ENCODE data around the gene KNDC1. TPM values are rescaled to one million over a fixed set of nuclear protein-coding genes. Genes with fewer than 3 reads are reported as not detected.

Gene KNDC1
- polyA plus RNA-seq, 3 donors from 2014 or later: not detected

DNA sequence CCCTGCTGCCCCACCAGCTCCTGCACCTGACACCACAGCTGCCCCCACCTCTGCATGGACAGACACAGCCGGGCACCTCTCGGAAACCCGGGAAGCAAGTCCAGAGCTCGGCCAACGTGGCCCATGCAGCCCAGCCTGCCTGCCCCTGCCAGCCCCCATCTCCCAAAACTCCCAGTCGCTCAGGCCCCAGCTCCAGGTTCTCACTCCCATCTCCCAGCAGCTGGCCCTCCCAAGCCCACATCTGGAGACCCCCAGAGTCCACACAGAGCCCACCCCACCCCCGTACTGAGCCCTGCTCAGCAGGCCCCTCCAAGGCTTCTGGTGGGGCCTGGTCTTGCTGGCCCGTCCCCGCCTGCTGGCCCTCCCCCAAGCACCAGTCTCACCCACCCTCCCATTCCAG lies 37.8 kb downstream of the KNDC1 start:
- Mint-ChIP-seq H3K36me3 (no peaks in the 10 kb centered on the region), H3K27me3 (ENCODE audit: low read depth in 3 of 3) (peaks cover 2 to 3% (median 2%) of the 10 kb centered on the region in 3 donors), H3K4me3 (no peak overlapping the region), H3K9me3 (peaks cover 0 to 8% (median under 1%) of the 10 kb centered on the region in 6 donors), H3K27ac (no peak overlapping the region), H3K4me1 (no peaks in the 10 kb centered on the region)
- DNase-seq: no peak

DNA sequence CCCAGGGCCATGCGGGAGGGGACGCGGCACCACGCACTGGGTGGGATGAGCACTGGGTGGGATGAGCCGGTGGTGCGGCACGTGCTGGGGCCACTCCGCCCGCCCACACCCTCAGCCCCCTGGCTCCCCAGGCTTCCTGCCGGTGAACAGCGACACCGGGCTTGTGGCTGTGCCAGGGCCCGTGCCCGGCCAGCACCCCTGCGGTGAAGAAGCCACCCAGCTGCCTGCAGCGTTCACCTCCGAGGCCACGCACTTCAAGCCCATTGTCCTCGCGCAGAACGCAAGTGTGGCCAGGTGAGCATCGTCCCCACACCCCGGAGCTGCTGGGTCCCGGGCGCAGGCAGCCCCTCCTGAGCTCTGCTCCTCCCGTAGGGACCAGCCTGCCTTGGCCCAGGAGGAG lies 38.2 kb downstream of the KNDC1 start:
- no peak overlapping the region for H3K4me3 Mint-ChIP-seq

DNA sequence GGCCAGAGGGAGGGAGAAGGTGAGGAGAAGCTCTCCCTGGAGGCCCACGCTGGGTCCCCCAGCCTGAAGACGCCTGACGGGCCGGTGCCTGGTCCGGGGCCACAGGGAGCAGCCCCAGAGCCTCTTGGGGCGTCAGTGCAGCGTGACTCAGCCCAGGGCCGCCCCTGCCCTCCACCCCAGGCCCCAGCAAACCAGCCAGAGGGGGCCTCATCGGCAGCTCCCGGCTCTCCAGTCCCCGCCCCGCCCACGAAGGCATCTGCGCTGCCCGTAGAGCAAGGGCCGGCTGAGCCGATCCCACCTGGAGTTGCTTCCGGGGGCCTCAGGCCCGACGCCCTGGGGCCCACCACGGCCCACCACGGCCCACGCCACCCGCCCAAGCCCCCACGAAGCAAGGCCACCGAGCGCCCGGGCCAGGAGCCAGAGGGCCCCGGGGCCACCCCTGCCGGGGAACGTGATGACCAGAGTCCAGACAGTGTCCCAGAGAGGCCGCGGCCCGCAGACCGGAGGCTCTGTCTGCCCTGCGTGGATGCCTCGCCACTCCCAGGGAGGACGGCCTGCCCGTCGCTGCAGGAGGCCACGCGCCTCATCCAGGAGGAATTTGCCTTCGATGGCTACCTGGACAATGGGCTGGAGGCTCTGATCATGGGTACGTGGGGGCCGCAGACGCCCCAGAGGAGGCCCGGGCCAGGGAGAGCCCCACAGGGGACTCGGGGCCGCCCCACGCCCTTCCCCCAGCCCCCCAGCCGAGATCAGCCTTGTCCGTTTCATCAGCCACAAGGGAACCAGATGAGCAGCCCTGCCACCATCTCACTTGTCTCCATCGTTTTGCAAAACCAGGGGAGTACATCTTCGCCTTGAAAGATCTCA lies 38.8 kb downstream of the KNDC1 start:
- no peak overlapping the region for H3K27ac Mint-ChIP-seq
- H3K9me3 Mint-ChIP-seq: peaks cover 0 to 3% (median 0%) of the 10 kb centered on the region in 6 donors
- H3K36me3 Mint-ChIP-seq: no peaks in the 10 kb centered on the region
- no peak overlapping the region for H3K4me3 Mint-ChIP-seq
- no peak for DNase-seq
- H3K4me1 Mint-ChIP-seq: no peaks in the 10 kb centered on the region
- H3K27me3 Mint-ChIP-seq (ENCODE audit: low read depth in 3 of 3): peaks cover 0 to 2% (median under 1%) of the 10 kb centered on the region in 3 donors

More for the DNA sequence above, 38.2 kb downstream of the KNDC1 start:
- H3K27ac Mint-ChIP-seq: no peak overlapping the region
- no peaks in the 10 kb centered on the region for H3K4me1 Mint-ChIP-seq
- H3K9me3 Mint-ChIP-seq: peaks cover 0 to 8% (median under 1%) of the 10 kb centered on the region in 6 donors
- no peaks in the 10 kb centered on the region for H3K36me3 Mint-ChIP-seq
- peaks cover 2 to 3% (median 2%) of the 10 kb centered on the region in 3 donors for H3K27me3 Mint-ChIP-seq (ENCODE audit: low read depth in 3 of 3)
- DNase-seq: no peak

DNA sequence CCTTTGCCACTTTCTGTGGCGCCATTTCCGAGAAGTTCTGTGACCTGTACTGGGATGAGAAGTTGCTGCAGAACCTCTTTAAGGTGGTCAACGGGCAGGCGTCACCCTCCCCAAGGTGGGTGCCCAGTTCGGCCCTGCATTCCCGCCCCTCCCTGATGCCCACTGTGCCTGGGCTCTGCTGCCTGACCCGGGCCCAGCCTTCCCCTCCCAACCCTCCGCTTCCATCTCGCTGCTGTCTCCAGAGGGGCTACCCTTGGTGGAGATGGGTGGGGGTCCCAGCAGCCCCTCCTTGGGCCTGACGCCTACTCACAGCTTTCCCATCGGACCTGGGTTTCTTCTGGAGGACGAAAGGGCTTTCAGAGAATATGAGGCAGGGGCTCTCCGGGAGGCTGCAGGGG lies 39.5 kb downstream of the KNDC1 start:
- Mint-ChIP-seq H3K4me3 (no peak overlapping the region), H3K4me1 (no peaks in the 10 kb centered on the region), H3K27ac (no peak overlapping the region), H3K36me3 (no peaks in the 10 kb centered on the region), H3K9me3 (no peaks in the 10 kb centered on the region), H3K27me3 (ENCODE audit: low read depth in 3 of 3) (peaks cover 0 to 2% (median 0%) of the 10 kb centered on the region in 3 donors)
- DNase-seq: no peak

DNA sequence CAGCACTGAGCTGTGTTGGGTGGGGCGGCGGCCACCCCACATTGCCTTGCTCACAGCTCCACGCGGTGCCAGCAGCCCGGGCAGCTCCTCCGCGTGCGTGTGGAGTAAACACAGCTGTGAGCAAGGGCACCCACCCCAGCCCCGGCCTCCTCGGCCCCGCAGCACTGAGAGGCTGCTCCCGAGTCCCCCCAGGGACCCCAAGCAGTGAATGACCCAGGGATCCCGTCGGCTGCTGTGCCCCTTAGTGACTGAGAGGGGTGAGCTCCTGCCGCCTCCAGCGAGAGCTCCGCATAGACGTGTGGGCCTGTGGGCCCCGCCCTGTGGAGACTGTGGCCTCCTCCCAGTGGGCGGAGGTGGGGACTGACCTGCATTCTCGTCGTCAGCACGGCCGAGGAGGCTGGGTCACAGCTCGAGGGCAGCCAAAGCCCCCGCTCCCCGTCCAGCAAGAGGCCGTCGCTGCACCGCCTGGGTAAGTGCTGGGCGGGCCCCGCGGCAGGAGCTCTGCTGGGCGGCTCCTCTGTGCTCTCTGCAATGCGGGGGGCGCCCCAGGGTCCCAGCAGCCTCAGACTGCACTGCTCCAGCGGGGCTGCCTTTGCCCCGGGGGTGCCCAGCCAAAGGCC lies 40.1 kb downstream of the KNDC1 start:
- H3K36me3 Mint-ChIP-seq: no peaks in the 10 kb centered on the region
- H3K9me3 Mint-ChIP-seq: no peaks in the 10 kb centered on the region
- H3K27ac Mint-ChIP-seq: no peak overlapping the region
- H3K4me3 Mint-ChIP-seq: no peak overlapping the region
- no peak for DNase-seq
- H3K27me3 Mint-ChIP-seq (ENCODE audit: low read depth in 3 of 3): peaks cover 0 to 2% (median 0%) of the 10 kb centered on the region in 3 donors
- no peaks in the 10 kb centered on the region for H3K4me1 Mint-ChIP-seq

DNA sequence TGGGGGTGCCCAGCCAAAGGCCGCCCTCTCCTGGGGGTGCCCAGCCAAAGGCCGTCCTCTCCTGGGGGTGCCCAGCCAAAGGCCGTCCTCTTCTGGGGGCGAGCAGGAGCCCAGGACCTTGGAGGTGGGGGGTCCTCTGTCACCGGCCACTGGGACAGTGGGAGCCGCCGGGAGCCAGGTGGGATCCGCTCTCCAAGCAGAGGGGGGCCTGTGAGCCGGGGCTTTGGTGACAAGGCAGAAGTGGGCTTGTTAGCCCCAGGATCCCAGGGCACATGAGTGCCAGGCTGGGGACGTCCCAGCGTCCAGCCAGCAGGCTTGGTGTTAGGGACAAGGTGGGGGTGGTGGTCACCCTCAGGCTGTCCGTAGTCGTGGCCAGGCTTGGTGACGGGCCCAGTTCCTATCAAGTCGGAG lies 40.6 kb downstream of the KNDC1 start:
- no peaks in the 10 kb centered on the region for H3K4me1 Mint-ChIP-seq
- H3K9me3 Mint-ChIP-seq: no peaks in the 10 kb centered on the region
- H3K4me3 Mint-ChIP-seq: no peak overlapping the region
- peaks cover 0 to 2% (median 0%) of the 10 kb centered on the region in 3 donors for H3K27me3 Mint-ChIP-seq (ENCODE audit: low read depth in 3 of 3)
- H3K27ac Mint-ChIP-seq: no peak overlapping the region
- H3K36me3 Mint-ChIP-seq: no peaks in the 10 kb centered on the region
- DNase-seq: no peak

DNA sequence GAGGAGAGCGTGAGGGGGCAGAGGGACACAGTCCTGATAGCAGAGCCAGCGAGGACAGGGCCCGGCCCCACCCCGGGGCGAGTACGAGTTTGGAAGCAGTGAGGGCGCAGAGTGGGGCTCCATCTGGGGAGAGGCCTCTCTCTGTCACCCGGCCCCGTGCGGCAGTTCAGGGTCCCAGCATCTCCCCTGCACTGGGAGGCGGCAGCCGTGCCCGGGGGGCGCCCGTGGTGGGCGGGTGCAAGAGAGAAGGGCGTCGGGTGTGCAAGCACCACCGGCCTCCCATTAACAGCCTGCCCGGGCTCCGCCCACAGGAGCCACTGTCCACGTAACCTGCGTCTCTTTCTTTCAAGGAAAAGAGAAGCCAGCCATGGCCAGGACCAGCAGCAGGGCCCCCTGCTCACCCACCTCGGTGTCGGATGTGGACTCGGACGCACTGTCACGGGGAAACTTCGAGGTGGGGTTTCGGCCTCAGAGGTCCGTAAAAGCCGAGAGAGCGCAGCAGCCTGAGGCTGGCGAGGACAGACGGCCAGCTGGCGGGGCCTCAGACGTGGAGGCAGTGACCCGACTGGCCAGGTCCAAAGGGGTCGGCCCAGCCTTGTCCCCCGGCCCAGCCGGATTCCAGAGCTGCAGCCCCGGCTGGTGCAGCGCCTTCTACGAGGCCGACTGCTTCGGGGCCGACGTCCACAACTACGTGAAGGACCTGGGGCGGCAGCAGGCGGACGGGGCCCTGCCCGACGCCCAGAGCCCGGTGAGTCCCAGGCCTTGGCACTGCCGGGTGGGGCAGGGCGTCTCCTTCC lies 41.3 kb downstream of the KNDC1 start:
- peaks cover 0 to 2% (median 0%) of the 10 kb centered on the region in 3 donors for H3K27me3 Mint-ChIP-seq (ENCODE audit: low read depth in 3 of 3)
- H3K4me3 Mint-ChIP-seq: no peak overlapping the region
- no peaks in the 10 kb centered on the region for H3K36me3 Mint-ChIP-seq
- H3K4me1 Mint-ChIP-seq: no peaks in the 10 kb centered on the region
- no peak for DNase-seq
- H3K9me3 Mint-ChIP-seq: no peaks in the 10 kb centered on the region
- no peak overlapping the region for H3K27ac Mint-ChIP-seq

DNA sequence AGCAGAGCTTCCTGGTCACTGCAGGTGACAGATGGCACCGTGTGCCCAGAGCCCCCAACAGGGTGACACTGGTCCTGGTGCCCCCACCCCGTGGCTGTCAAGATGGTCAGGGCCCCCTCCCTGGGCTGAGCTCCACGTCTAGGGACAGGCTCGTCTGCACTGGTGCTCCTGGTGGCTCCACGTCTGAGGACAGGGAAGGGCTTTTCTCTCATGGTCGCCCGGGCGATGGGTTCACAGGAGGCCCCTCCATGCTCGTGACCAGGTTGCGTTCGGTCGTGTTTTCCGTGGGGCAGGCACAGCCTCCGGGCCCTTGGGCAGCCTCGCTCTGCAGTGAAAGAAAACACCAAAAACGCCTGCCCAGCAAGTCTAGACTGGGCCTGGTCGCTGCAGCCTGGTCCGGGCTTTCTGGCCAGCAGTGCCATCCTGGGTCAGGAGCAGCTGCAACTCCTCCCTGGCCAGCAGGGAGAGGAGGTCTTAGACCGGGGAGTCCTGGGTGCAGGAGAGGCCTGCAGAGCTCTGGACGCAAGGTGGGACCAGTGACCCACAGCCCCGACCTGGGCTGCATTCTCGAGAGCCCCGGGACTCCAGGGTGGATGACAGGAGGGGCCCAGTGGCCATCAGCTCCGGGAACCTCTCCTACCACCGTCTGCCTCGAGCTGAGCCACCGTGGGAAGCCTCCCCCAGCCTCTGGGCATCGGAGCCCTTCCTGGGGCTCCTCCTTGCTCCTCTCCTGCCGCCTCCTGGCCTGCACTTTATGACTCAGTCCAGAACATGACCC lies 42.1 kb downstream of the KNDC1 start:
- DNase-seq: no peak
- H3K9me3 Mint-ChIP-seq: no peaks in the 10 kb centered on the region
- no peaks in the 10 kb centered on the region for H3K4me1 Mint-ChIP-seq
- H3K27ac Mint-ChIP-seq: no peak overlapping the region
- no peaks in the 10 kb centered on the region for H3K36me3 Mint-ChIP-seq
- no peak overlapping the region for H3K4me3 Mint-ChIP-seq
- peaks cover 0 to 2% (median 0%) of the 10 kb centered on the region in 3 donors for H3K27me3 Mint-ChIP-seq (ENCODE audit: low read depth in 3 of 3)

DNA sequence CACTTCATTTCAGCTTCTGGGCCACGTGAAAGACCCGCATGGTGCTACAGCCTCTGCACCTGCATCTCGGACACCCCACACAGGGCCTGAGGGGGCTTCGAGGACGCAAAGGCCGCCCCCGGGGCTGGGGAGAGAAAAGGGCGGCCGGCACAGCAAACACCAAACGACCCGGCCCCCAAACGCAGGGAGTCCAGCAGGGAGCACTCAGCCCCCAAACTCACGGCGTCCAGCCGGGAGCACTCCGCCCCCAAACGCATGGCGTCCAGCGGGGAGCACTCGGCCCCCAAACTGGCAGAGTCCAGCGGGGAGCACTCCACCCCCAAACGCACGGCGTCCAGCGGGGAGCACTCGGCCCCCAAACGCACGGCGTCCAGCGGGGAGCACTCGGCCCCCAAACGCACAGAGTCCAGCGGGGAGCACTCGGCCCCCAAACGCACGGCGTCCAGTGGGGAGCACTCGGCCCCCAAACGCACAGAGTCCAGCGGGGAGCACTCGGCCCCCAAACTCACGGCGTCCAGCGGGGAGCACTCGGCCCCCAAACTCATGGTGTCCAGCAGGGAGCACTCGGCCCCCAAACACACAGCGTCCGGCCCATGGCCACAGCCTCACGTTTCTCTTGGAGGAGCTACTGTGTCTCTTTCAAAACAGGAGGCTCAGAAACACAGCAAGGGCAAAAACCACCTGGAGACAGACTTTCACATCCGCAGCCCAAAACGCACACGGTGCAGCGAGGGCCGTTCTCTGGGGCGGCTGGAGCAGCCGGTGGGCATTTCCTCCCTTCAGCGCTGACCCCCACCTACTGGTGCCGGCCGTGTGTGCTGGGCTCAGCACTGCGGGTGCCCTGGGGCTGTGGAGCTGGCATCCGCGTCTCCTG lies 43.0 kb downstream of the KNDC1 start:
- H3K27me3 Mint-ChIP-seq (ENCODE audit: low read depth in 3 of 3): peaks cover 0 to 2% (median 0%) of the 10 kb centered on the region in 3 donors
- no peaks in the 10 kb centered on the region for H3K9me3 Mint-ChIP-seq
- no peaks in the 10 kb centered on the region for H3K36me3 Mint-ChIP-seq
- H3K4me3 Mint-ChIP-seq: no peak overlapping the region
- no peak for DNase-seq
- no peaks in the 10 kb centered on the region for H3K4me1 Mint-ChIP-seq
- H3K27ac Mint-ChIP-seq: no peak overlapping the region

DNA sequence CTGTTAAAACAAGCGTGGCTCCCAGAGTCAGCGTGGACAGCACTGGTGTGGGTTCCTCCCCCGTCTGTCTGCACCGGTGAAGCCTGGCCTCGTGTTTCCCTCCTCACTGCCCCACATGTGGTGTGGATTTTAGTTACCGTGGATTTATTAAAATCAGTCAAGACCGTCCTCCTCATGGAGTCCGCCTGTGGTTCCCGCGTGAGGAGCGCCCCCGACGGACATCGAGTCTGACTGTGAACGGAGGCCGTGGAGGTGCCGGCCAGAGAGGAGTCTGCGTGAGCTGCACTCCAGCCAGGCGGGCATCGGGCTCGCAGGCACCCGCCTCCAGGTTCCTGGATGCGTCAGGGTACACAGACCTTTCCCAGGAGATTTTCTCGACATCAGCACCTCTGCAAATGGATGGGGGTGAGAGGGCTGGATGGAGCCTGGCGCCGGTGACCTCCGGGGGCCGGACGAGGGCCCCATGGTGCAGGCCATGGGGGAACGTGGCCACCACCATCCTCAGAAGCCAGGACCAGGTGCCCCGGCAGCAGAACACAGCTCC lies 43.7 kb downstream of the KNDC1 start:
- Mint-ChIP-seq H3K36me3 (no peaks in the 10 kb centered on the region), H3K4me1 (no peaks in the 10 kb centered on the region), H3K9me3 (no peaks in the 10 kb centered on the region), H3K27me3 (ENCODE audit: low read depth in 3 of 3) (peaks cover 0 to 2% (median 0%) of the 10 kb centered on the region in 3 donors), H3K4me3 (no peak overlapping the region), H3K27ac (no peak overlapping the region)
- DNase-seq: no peak

DNA sequence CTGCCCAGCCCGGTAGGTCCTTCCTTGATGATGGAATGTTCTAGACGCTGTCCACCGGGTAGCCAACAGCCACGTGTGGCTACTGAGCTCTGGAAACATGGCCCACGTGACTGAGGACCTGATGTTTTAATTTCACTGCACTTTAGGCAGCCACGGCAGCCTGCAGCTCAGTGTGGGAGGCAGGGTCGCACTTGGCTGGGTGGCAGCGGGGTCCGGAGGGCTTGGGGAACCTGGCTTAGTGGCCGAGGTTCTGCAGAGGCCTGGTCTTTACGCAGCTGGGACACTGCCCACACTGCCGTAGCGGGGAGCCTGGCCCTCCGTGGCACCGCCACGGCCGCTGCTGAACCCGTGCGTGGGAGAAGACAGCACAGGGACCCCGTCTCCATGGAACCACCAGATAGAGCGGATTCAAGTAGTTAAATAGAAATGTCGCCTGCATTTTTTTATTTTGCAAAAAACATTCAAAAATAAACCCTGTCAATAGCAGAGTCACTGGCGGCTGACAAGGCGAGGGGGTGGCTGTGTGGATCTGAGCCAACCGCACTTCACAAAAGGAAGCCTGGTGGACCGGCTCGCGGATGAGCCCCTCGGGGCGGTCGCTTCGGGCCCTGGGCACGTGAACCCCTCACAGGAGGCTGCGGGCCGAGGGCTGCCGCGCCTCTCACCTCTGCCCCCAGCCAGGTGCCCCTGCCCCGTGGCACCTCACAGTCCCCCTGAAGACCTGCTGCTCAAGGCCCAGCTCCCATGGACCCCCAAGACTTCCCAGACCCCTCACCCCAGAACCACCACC lies 44.4 kb downstream of the KNDC1 start:
- no peaks in the 10 kb centered on the region for H3K36me3 Mint-ChIP-seq
- no peaks in the 10 kb centered on the region for H3K9me3 Mint-ChIP-seq
- DNase-seq: no peak
- no peaks in the 10 kb centered on the region for H3K4me1 Mint-ChIP-seq
- H3K27me3 Mint-ChIP-seq (ENCODE audit: low read depth in 3 of 3): peaks cover 0 to 2% (median 0%) of the 10 kb centered on the region in 3 donors
- no peak overlapping the region for H3K4me3 Mint-ChIP-seq
- H3K27ac Mint-ChIP-seq: no peak overlapping the region

DNA sequence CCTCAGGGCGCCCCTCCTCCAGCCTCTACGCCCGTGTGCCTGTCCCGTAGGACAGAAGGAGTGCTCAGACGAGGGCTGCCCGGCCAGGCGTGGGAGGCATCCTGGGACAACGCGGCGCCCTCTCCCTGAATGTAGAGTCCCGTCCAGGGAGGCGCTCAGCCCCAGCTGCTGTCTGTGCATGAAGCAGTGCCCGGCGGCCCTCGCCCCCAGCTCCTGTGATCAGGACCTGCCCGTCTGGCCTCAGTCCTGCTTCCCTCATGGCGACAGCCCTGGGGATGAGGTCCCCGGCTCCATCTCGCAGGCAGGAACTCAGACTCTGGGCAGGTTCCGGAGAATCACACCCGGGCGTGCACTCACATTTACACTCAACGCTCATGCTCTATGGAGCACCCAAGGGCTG lies 45.1 kb downstream of the KNDC1 start:
- Mint-ChIP-seq H3K36me3 (no peaks in the 10 kb centered on the region), H3K4me3 (no peak overlapping the region), H3K27ac (no peak overlapping the region), H3K27me3 (ENCODE audit: low read depth in 3 of 3) (peaks cover 0 to 2% (median 0%) of the 10 kb centered on the region in 3 donors), H3K4me1 (no peaks in the 10 kb centered on the region), H3K9me3 (no peaks in the 10 kb centered on the region)
- no peak for DNase-seq
